Stomach (tissue), 9 donors: ENCODE measurements around the gene MACROH2A1. TPM values are rescaled to one million over a fixed set of nuclear protein-coding genes. Genes with fewer than 3 reads are reported as not detected.
"Not testable (repeated sequence)": the region's sequence is repeated elsewhere in the genome, so short reads cannot be mapped to it uniquely, and the experiment has no call there.

Experiments
- DNase-seq, 2 donors: peaks; one replicate each; pipeline versions ENCODE4 v3.0.0 to v3.0.0-alpha.2; 2013 to 2019
- H3K27ac ChIP-seq, 5 donors: fragments of 200-600 bp in 4 of 5; sonication (generic) in 4 of 5; one replicate each; pipeline ENCODE4 v1.5.1; 2013 to 2019; ENCODE audit warnings: mild to moderate bottlenecking in 1 of 5, moderate library complexity in 1 of 5
- H3K27me3 ChIP-seq, 3 donors: fragments of 200-600 bp; sonication (generic); one replicate each; pipeline ENCODE4 v1.5.1; 2017 to 2019; ENCODE audit warnings: mixed run types in 1 of 3
- H3K36me3 ChIP-seq, 4 donors: fragments of 200-600 bp; sonication (generic); 1 replicate in 3 of 4; 2 replicates in 1 of 4; pipeline ENCODE4 v1.5.1; 2016 to 2019
- H3K4me1 ChIP-seq, 4 donors: fragments of 200-600 bp; sonication (generic); one replicate each; pipeline ENCODE4 v1.5.1; 2016 to 2019
- H3K4me3 ChIP-seq, 4 donors: fragments of 200-600 bp; sonication (generic) in 3 of 4; one replicate each; pipeline ENCODE4 v1.5.1; 2016 to 2019; ENCODE audit warnings: mild to moderate bottlenecking in 1 of 4
- H3K9me3 ChIP-seq, 4 donors: fragments of 200-600 bp; sonication (generic); one replicate each; pipeline ENCODE4 v1.5.1; 2016 to 2019
- CTCF ChIP-seq, 7 experiments: fragments of 450-650 bp in 4 of 7; fragments of 200-600 bp in 3 of 7; sonication (generic) in 3 of 7; IDR thresholded peaks; one replicate each; pipeline ENCODE4 v1.5.1; 2016 to 2019; ENCODE audit warnings: antibody characterized with exemption in 7 of 7, control low read depth in 2 of 7, mild to moderate bottlenecking in 1 of 7
- EP300 ChIP-seq: sonication (generic); formaldehyde crosslinking; IDR thresholded peaks from one replicate; pipeline ENCODE4 v1.6.1; 2017; ENCODE audit warnings: antibody characterized with exemption
- POLR2A ChIP-seq, 4 donors: fragments of 450-650 bp; IDR thresholded peaks; one replicate each; pipeline ENCODE4 v1.6.1; 2016; ENCODE audit warnings: antibody characterized with exemption in 4 of 4, control low read depth in 2 of 4, mild to moderate bottlenecking in 1 of 4, moderate library complexity in 1 of 4
- POLR2AphosphoS5 ChIP-seq, 3 donors: sonication (generic); formaldehyde crosslinking; IDR thresholded peaks; one replicate each; pipeline ENCODE4 v1.6.1; 2016; ENCODE audit warnings: antibody characterized with exemption in 3 of 3
- WGBS, 5 donors: extraction: QIAGEN DNeasy Blood & Tissue Kit in 3 of 5; methylation state at CpG; one replicate each; pipeline versions ENCODE4 v1.1.5 to v1.1.7; 2013 to 2018; 5-methylcytosine and 5-hydroxymethylcytosine counted together
- intact Hi-C: fragments of 100-400 bp; cut with DNase I; formaldehyde crosslinking; loops from one replicate; pipeline ENCODE4 v1.15.1; 2023; ENCODE audit warnings: low total_unique reads
- polyA plus RNA-seq, 3 donors: library from polyadenylated mRNA; stranded (reverse); fragments of 200-250 nt; gene quantifications; one replicate each; pipeline ENCODE4 v1.2.3, GENCODE V29; 2013
- total RNA-seq, 5 donors: library from RNA; depleted of rRNA; stranded (reverse); fragments of >200 nt; gene quantifications; one replicate each; pipeline versions ENCODE4 v1.1.0 to v1.2.3, GENCODE V29; 2014 to 2016
- donor health status: healthy with polysubstance abuse.
- donor health status: Bipolar disorder and iron deficiency.
- donor health status: healthy.

The MACROH2A1 gene
- total and polyA plus RNA-seq, 8 donors: 77.1 to 206 (median 150) TPM

DNA sequence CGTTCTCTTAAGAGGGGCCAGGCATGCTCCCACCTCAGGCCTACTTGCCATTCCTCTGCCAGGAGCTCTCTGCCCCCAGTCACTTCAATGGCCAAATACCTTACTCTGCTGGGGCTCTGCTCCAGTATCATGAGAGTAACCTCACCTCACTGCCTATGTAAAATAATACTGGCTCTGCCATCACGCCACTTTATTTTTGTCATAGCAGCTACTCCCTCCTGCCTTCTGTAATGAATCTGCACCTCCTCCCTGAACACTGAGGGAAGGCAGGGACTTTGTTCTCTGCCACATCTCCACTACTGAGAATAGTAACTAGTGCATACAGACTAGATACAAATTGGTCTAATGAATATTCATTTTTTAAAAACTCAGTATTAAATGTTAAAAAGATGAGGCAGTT is 33.8 kb downstream of the MACROH2A1 start:
- 73 to 83% (median 80%) methylated on average over 2 of the region's 2 CpGs for whole genome bisulfite sequencing, 5 donors
- intact Hi-C loops: no loop called here

DNA sequence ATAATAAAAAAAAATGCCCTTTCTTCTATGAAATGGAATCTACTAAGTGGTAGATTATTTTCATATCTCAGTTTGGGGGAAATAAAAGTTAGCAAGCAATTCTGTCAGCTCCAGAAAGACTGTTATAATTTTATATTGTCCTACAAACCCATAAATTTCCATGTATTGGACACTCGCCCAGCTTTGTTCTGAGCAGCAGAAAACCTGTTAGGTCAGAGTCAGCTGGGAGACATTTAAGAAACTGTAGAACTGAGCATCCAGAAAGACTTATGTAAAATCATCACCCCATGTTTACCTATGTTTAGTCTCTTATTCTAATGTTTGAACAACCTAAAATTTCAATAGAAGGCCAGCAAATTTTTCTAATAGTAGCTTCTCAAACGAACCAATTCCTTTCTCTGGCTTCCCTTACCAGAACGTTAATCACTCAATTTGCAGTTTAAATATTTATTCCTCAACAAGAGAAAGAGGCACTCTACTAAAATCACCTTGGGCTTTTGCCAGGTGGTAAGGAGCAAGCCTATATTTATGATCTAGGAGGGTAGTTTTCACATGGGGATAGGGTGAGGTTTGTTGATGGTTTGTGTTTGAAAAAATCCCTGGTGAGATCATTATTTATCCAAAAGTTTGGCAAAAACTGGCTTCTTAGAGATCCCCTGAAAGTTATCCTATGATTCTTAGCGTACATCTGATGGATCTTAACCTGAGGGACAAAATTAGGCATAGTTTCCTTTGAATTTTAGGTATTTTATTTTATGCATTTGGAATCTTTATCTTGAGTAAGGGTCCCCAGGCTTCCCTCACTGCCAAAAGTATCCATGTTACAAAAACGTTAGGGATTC is 34.4 kb downstream of the MACROH2A1 start:
- Histone ChIP-seq H3K4me1 (peaks cover 0 to 39% (median 25%) of the 10 kb centered on the region in 4 donors), H3K4me3 (no peak overlapping the region), H3K9me3 (no peaks in the 10 kb centered on the region), H3K27ac (peak overlapping the region in 2 of 5 donors; percentile 2 to 23), H3K27me3 (no peaks in the 10 kb centered on the region), H3K36me3 (peaks cover 27 to 80% (median 67%) of the 10 kb centered on the region in 4 donors)
- WGBS, 5 donors: 37 to 51% (median 41%) methylated on average over 5 of the region's 5 CpGs
- intact Hi-C loops: no loop called here
- DNase-seq: no peak
- TF ChIP-seq CTCF (IDR thresholded peaks at IDR 0.05): no peak
- no peak for TF ChIP-seq POLR2AphosphoS5 (IDR thresholded peaks at IDR 0.05)
- no peak for TF ChIP-seq EP300
- no peak for TF ChIP-seq POLR2A (IDR thresholded peaks at IDR 0.05)

More for the DNA sequence above, 33.8 kb downstream of the MACROH2A1 start:
- Histone ChIP-seq H3K9me3 (no peaks in the 10 kb centered on the region), H3K4me1 (peaks cover 0 to 39% (median 25%) of the 10 kb centered on the region in 4 donors), H3K36me3 (peaks cover 26 to 80% (median 67%) of the 10 kb centered on the region in 4 donors), H3K27ac (peak overlapping the region in 2 of 5 donors; percentile 2 to 23), H3K4me3 (no peak overlapping the region), H3K27me3 (no peaks in the 10 kb centered on the region)
- no peak for TF ChIP-seq EP300
- no peak for TF ChIP-seq CTCF (IDR thresholded peaks at IDR 0.05)
- no peak for TF ChIP-seq POLR2A (IDR thresholded peaks at IDR 0.05)
- no peak for TF ChIP-seq POLR2AphosphoS5 (IDR thresholded peaks at IDR 0.05)
- DNase-seq: no peak

DNA sequence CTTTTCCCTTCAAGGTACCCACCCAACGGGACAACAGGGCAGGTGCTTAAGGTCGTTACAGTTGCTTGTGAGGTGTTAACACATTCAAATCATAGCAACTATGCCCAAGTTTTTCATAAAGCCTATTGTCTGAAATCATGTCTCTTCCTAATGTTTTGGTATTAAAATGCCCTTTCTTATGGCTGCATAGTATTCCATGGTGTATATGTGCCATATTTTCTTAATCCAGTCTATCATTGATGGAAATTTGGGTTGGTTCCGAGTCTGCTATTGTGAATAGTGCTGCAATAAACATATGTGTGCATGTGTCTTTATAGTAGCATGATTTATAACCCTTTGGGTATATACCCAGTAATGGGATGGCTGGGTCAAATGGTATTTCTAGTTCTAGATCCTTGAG is 35.7 kb downstream of the MACROH2A1 start:
- H3K4me1 ChIP-seq: peaks cover 0 to 39% (median 23%) of the 10 kb centered on the region in 4 donors
- H3K36me3 ChIP-seq: peaks cover 23 to 77% (median 64%) of the 10 kb centered on the region in 4 donors

DNA sequence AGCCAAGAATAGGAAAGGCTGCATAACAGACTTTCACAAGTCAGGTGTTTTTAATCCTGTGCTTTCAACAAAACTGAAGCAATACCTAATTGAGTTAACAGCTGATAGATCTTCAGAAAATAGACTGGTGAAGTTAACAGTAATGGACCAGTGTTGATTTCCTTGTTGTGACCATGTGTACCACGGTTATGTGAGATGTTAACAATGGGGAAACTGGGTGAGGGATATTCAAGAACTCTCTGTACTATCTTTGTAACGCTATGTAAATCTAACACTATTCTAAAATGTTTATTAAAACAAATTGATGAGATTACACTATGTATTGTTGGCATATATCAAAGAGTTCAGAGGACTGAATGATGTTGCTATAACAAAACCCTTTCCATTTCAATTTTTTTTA is 36.9 kb downstream of the MACROH2A1 start:
- peaks cover 14 to 74% (median 54%) of the 10 kb centered on the region in 4 donors for H3K36me3 ChIP-seq
- DNase-seq: no peak
- no peaks in the 10 kb centered on the region for H3K27me3 ChIP-seq
- no peak overlapping the region for H3K27ac ChIP-seq
- H3K4me1 ChIP-seq: peaks cover 2 to 32% (median 22%) of the 10 kb centered on the region in 4 donors
- H3K9me3 ChIP-seq: no peaks in the 10 kb centered on the region
- 70 to 92% (median 80%) methylated on average over 2 of the region's 2 CpGs for WGBS, 5 donors
- TF ChIP-seq POLR2A (IDR thresholded peaks at IDR 0.05) (no peak), POLR2AphosphoS5 (IDR thresholded peaks at IDR 0.05) (no peak), CTCF (IDR thresholded peaks at IDR 0.05) (no peak), EP300 (no peak)
- intact Hi-C loops: no loop called here
- H3K4me3 ChIP-seq: no peak overlapping the region

More for the DNA sequence above, 35.7 kb downstream of the MACROH2A1 start:
- H3K27me3 ChIP-seq, H3K4me3 ChIP-seq, H3K9me3 ChIP-seq, DNase-seq, intact Hi-C loops, H3K27ac ChIP-seq: not testable (repeated sequence)
- 91 to 97% (median 95%) methylated on average over 3 of the region's 3 CpGs for WGBS, 5 donors
